ENCODE data around the gene FRMD8. TPM values are rescaled to one million over a fixed set of nuclear protein-coding genes. Genes with fewer than 3 reads are reported as not detected.
"Not testable (repeated sequence)": the region's sequence is repeated elsewhere in the genome, so short reads cannot be mapped to it uniquely, and the experiment has no call there.

Gene FRMD8
- total RNA-seq, 1 experiment from 2014 or later = 90.2 TPM

DNA sequence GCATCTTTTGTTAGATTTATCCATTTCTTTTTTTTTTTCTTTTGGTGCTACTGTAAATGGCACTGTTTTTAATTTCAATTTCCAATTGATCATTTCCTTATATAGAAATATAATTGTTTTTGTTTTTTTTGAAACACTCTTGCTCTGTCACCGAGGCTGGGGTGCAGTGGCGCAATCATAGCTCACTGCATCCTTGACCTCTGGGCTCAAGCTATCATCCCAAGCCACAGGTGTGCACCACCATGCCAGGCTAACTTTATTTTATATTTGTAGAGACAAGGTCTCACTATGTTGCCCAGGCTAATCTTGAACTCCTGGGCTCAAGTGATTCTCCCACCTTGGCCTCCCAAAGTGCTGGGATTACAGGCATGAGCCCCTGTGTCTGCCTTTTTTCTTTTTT lies 16.4 kb downstream of the FRMD8 start:
- Histone ChIP-seq H3K27me3 (replicated peaks) (no peaks in the 10 kb centered on the region), H3K4me3 (no peak overlapping the region), H3K36me3 (peaks cover 94% of the 10 kb centered on the region), H3K4me1 (replicated peaks) (no peaks in the 10 kb centered on the region), H3K9me3 (replicated peaks) (no peaks in the 10 kb centered on the region), H3K27ac (no peak overlapping the region)
- no peak for DNase-seq (ENCODE audit: low read depth in 1 of 2, low spot score in 2 of 2)

DNA sequence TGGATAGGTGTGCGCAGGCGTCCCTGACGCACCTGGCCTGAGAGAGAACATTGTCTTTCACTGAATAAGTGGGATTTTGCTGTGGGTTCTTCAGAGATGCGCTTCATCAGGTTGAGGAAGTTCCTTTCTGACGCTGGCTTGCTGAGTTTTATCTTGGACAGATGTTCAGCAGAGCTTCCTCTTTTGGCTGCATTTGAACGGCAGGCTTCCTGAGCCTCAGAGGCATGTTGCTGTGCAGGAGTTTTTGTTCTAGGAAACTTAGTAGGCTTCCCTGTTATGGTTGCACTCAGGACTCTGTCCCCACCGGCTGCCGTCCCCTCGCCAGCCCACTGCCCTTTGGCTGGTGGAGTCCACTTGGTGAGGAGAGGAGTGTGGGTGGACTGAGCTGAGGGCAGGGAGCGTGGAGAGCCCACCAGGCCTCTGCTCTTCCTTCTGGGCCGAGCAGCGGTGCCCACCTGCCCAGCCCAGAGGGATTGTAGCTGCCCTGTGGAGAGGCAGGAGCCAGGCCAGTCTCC lies 17.2 kb downstream of the FRMD8 start:
- Histone ChIP-seq H3K4me1 (replicated peaks) (no peaks in the 10 kb centered on the region), H3K4me3 (no peak overlapping the region), H3K9me3 (replicated peaks) (no peaks in the 10 kb centered on the region), H3K27ac (no peak overlapping the region), H3K36me3 (peaks cover 94% of the 10 kb centered on the region), H3K27me3 (replicated peaks) (no peaks in the 10 kb centered on the region)
- no peak for DNase-seq (ENCODE audit: low read depth in 1 of 2, low spot score in 2 of 2)

DNA sequence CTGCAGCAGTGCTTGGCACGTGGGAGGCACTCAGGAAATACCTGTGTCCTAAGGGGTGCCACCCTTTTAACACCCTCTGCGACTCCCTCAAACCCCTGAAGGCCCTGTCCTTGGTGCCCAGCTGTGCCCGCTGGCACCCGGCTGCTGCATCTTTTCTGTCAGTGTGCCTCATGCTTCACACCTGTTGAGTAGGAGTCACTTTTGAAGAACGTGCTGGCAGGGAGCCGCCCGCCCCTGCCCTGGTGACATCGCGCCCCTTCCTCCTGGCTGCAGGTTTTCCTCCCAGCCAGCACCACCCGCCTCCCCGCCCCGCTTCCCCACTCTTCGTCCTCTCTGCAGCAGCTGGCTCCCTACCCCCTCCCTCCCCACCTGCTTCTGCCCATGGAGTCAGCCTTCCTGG lies 17.8 kb downstream of the FRMD8 start:
- DNase-seq (ENCODE audit: low read depth in 1 of 2, low spot score in 2 of 2) = no peak
- H3K4me3 ChIP-seq = no peak overlapping the region
- H3K27me3 ChIP-seq (replicated peaks) = no peaks in the 10 kb centered on the region
- H3K9me3 ChIP-seq (replicated peaks) = no peaks in the 10 kb centered on the region
- peaks cover 94% of the 10 kb centered on the region for H3K36me3 ChIP-seq
- no peak overlapping the region for H3K27ac ChIP-seq
- no peaks in the 10 kb centered on the region for H3K4me1 ChIP-seq (replicated peaks)

DNA sequence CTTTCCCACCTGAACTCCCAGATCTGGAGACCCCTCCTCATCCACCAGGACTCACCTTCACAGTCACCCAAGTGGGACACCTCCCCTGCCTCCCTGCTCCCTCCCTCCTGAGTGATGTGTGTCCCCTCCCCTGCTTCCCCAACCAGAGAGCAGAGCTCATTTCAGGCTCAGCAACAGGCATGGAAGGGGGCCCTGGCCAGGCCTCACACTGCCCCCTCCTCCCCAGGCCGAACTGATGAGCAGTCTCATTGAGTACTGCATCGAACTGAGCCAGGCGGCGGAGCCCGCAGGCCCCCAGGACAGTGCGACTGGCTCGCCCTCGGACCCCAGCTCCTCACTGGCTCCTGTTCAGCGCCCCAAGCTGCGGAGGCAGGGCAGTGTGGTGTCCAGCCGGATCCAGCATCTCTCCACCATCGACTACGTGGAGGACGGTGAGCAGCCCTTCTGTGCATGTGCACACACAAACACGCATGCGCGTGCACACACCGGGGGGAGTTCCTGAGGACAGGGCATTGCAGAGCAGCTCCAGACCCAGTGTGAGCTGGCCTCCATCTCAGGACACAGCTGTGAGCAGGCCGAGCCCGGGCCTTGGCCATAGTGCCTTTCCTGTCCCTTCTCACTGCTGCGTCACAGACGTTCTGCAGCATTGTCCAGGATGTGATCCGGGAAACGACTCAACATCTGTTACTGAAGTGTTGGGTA lies 18.4 kb downstream of the FRMD8 start:
- Histone ChIP-seq H3K4me1 (replicated peaks) (no peaks in the 10 kb centered on the region), H3K27me3 (replicated peaks) (no peaks in the 10 kb centered on the region), H3K4me3 (no peak overlapping the region), H3K27ac (no peak overlapping the region), H3K36me3 (peaks cover 94% of the 10 kb centered on the region), H3K9me3 (replicated peaks) (no peaks in the 10 kb centered on the region)
- DNase-seq (ENCODE audit: low read depth in 1 of 2, low spot score in 2 of 2) = no peak

DNA sequence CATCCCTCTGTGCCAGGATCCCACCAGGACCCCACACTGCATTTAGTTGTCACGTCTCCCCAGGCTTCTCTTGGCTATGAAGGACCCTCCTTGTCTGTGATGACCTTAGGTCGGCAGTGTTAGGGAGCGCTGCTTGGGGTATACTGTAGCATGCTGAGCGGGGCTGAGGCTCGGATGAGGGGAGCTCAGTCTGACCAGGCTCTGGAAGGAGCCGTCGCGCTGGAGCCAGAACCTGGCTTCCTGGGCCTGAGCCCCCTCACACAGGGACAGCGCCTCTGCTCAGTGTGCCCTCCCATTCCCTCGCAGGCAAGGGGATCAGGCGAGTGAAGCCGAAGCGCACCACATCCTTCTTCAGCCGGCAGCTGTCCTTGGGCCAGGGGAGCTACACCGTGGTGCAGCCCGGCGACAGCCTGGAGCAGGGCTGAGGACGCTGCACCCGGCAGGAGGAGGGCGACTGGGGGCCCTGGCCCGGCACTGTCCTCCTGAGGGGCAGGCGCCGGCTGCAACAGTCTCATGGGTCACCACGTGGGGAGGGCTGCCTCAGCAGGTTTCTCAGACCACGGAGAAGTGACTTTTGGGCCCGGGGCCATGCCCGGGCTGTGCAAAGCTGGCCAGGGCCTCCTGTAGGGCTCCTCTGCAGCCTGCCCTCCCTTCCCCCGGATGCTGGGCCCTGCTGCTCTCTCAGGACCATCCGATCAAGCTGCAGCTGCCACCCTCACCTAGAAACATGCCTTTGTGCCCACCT lies 24.7 kb downstream of the FRMD8 start:
- Histone ChIP-seq H3K4me3 (no peak overlapping the region), H3K27me3 (replicated peaks) (no peaks in the 10 kb centered on the region), H3K4me1 (replicated peaks) (peaks cover 3% of the 10 kb centered on the region), H3K36me3 (peaks cover 78% of the 10 kb centered on the region), H3K9me3 (replicated peaks) (no peaks in the 10 kb centered on the region), H3K27ac (no peak overlapping the region)
- no peak for DNase-seq (ENCODE audit: low read depth in 1 of 2, low spot score in 2 of 2)

DNA sequence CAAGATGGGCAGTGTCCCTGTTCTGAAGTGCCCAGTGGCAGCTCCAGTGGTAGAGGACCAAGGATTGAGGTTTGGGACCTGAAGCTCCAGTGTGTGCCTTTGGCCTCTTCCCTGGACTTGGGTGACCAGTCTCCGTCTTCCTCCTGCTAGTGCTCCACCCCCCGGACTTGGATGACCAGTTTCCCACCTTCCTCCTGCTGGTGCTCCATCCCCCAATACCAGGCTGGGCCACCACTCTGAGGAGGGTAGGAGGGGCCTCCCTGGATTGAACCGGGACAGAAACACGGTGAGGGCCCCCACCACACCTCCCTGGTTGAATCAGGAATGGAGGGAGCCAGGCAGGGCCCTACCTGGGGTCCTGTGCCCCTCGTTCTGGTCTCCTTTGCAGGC lies 25.2 kb downstream of the FRMD8 start:
- H3K4me1 ChIP-seq (replicated peaks) = peaks cover 8% of the 10 kb centered on the region
- peaks cover 72% of the 10 kb centered on the region for H3K36me3 ChIP-seq
- no peak overlapping the region for H3K4me3 ChIP-seq

DNA sequence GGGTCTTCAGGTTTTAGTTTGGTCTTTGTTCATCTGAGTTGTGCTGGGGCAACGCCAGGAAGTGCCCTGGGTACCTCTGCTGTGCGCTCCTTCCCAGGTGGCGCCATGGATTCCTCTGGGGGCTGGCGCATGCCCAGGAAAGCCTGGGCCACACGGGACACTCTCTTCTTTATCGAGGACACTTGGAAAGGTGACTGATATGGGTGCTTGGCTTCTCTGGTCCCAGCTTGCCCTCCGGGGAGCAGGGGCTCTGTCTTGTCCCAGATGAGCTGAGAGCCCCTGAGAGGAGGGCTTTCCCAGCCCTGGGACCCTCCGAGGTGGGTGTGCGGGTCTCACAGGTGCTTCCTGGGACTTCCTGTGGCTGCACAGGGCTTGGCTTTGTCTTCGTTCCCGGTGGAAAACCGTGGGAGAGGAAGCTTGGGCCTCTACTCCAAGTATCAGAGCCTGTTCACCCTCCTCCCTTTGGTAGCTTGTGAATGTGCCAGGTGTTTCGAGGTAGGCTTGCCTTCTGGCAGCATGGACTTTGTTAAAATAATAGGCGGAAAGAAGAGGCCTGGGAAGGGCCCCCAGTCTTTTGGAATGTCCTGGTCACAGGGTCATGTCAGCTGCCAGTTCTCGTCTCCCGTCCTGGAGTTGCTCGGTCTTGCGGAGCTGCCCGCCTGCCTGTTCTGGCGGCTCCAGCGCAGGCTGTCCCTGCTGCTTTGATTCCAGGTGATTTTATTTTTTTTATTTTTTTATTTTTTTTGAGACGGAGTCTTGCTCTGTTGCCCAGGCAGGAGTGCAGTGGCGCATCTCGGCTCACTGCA lies 26.0 kb downstream of the FRMD8 start:
- peaks cover 16% of the 10 kb centered on the region for H3K4me1 ChIP-seq (replicated peaks)
- DNase-seq (ENCODE audit: low read depth in 1 of 2, low spot score in 2 of 2) = no peak
- H3K27me3 ChIP-seq (replicated peaks) = no peaks in the 10 kb centered on the region
- no peak overlapping the region for H3K4me3 ChIP-seq
- no peaks in the 10 kb centered on the region for H3K9me3 ChIP-seq (replicated peaks)
- H3K36me3 ChIP-seq = peaks cover 64% of the 10 kb centered on the region
- no peak overlapping the region for H3K27ac ChIP-seq

More for the DNA sequence above, 25.2 kb downstream of the FRMD8 start:
- Histone ChIP-seq H3K27me3 (replicated peaks) (no peaks in the 10 kb centered on the region), H3K9me3 (replicated peaks) (no peaks in the 10 kb centered on the region), H3K27ac (no peak overlapping the region)
- DNase-seq (ENCODE audit: low read depth in 1 of 2, low spot score in 2 of 2) = no peak

DNA sequence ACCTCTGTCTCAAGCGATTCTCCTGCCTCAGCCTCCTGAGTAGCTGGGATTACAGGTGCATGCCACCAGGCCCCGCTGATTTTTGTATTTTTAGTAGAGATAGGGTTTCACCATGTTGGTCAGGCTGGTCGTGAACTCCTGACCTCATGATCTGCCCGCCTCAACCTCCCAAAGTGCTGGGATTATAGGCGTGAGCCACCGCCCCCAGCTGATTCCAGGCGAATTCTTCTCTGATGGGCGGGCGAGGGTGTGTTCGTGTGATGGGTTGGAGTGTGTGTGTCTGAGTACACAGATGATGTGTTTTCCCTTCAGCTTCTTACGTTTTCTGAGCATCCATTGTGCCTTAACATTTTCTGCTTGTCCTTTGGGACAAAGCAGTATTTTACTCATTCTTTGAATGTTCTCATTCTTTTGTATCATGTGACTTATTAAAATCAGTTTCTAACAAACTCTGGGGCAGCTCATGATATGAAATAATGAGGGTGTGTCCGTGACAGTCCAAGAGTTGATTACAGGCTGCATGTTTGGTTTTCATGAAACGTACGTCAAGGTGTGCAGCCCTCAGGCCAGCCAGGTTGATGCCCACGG lies 26.7 kb downstream of the FRMD8 start:
- not testable (repeated sequence) for H3K4me3 ChIP-seq; H3K27ac ChIP-seq; DNase-seq (ENCODE audit: low read depth in 1 of 2, low spot score in 2 of 2); H3K9me3 ChIP-seq (replicated peaks); H3K27me3 ChIP-seq (replicated peaks)
- Histone ChIP-seq H3K4me1 (replicated peaks) (peaks cover 23% of the 10 kb centered on the region), H3K36me3 (peaks cover 57% of the 10 kb centered on the region)

DNA sequence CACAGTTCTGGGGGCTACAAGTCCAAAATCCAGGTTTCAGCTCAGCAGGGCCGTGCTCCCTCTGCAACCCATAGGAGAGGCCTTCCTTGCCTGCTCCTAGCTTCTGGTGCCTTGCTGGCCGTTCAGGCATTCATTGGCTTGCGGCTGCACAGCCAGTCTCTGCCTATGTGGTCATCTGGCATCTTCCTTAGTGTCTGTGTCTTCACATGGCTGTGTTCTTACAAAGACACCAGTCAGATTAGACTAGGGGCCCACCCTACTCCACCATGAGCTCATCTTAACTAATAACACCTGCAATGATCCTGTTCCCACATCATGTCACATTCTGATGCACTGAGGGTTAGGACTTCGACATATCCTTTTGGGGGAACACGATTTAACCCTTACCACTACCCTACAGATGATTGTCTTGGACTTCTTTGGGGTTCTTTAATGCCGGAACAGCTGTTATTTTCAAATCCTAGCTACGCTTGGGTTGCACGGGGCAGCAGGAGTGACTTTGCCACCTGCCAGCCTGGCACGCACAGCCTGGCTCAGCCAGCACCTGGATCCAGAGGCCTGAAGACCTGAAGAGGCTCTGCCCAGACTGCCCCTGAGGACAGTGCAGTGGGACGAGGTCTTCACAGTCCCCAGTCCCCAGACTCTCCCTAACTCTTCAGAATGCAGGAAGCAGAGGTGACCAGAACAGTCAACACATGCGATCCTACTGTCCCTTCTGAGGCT lies 28.5 kb downstream of the FRMD8 start:
- Histone ChIP-seq H3K4me3 (no peak overlapping the region), H3K9me3 (replicated peaks) (no peaks in the 10 kb centered on the region), H3K36me3 (peaks cover 39% of the 10 kb centered on the region), H3K27me3 (replicated peaks) (no peaks in the 10 kb centered on the region), H3K4me1 (replicated peaks) (peaks cover 41% of the 10 kb centered on the region), H3K27ac (no peak overlapping the region)
- no peak for DNase-seq (ENCODE audit: low read depth in 1 of 2, low spot score in 2 of 2)

DNA sequence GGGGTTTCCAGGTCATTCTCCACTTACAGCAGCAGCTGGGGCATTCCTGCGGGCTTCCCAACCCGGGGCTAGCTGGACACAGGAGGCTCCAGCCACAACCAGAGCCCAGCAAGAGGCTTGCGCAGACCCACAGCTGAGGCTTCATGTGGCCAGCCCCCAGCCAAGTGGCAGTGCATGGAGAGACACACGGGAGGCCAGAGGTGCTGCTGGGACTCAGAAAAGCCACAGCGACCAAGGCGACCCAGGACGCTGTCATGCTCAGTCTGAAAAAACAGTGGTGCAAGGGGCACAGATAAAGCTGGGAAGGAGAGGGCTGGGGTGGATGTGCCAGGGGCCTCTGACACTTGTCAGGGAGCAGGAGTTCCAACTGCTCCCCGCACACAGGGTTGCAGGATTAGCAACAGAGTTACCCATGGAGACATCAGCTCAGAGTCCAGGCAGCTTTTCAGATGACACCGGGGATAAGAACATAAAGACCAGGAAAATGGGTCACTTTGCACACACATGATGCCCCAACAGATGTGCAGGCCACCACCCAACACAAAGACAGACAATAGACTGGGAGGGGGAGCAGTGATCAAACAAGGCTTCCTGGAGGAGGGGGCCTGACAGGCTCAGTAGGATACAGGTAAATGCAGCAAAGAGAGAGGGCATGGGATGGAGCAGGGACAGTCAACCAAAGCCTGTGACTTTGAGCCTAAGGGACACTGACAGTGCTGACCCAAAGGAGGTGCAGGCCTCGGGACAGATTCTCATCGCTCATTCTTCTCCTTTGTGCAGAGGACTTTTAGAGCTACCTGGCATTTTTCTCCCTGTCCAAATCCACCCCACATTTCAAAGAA lies 29.3 kb downstream of the FRMD8 start:
- H3K27me3 ChIP-seq (replicated peaks) = no peaks in the 10 kb centered on the region
- DNase-seq (ENCODE audit: low read depth in 1 of 2, low spot score in 2 of 2) = peak in 1 of 2 experiments; percentile 34
- H3K36me3 ChIP-seq = peaks cover 33% of the 10 kb centered on the region
- H3K9me3 ChIP-seq (replicated peaks) = no peaks in the 10 kb centered on the region
- H3K4me1 ChIP-seq (replicated peaks) = peaks cover 49% of the 10 kb centered on the region
- no peak overlapping the region for H3K27ac ChIP-seq
- no peak overlapping the region for H3K4me3 ChIP-seq

DNA sequence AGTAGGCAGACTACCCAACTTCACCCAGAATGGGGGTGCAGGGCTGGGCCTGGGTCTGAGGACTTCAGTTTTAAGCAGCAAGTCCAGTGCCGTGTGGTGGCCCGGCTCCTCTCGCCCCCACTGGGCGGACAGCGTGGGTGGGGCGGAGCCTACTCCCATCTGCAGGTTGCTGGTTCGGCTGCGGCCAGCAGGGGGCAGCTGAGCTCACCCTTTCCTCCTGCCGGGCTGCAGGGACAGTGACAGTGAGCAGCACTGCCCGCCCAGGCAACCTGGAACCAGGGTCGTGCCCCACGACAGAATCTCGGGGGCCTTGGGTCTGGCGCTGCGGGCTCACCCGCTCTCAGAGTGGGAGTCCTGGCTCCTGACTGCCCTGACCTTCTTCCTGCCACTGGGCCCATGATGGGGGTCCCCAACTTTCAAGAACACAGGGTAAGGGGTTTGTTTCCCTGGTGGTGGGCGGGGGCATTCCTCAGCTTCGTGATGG lies 29.9 kb downstream of the FRMD8 start:
- peak; percentile 96 to 97 for DNase-seq (ENCODE audit: low read depth in 1 of 2, low spot score in 2 of 2)
- Histone ChIP-seq H3K36me3 (peaks cover 27% of the 10 kb centered on the region), H3K4me1 (replicated peaks) (peaks cover 55% of the 10 kb centered on the region), H3K27me3 (replicated peaks) (no peaks in the 10 kb centered on the region), H3K9me3 (replicated peaks) (no peaks in the 10 kb centered on the region), H3K4me3 (no peak overlapping the region), H3K27ac (0 out of 2 replicates have a peak overlapping the region, but pooled peaks have one; percentile 9)
